ENCODE data around the gene ERICH2. TPM values are rescaled to one million over a fixed set of nuclear protein-coding genes. Genes with fewer than 3 reads are reported as not detected.

The ERICH2 gene
- total and polyA plus RNA-seq, 2 of the 13 experiments (the other 11 are each of a cell fraction or from before 2014, with no cell fraction given) = not detected

DNA sequence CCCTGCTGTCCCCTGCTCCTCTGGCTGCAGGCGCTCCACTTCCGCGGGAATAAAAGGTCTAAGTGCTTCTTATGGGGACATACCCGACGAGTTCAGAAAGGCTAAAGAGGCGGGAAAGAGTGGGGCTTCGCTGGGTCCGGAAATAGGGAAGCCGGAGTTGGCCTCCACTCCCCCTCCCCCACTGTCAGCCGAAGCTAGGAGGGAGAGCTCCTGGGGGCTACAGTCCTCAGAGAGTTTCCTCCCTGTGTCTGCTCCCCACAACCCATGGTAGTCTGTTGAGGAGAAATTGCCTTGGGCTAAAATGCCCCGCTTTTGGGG, 53.7 kb downstream of the ERICH2 start:
- no peaks in the 10 kb centered on the region for H3K4me1 ChIP-seq (ENCODE audit: insufficient read depth, low read length)
- no peak overlapping the region for H3K4me3 ChIP-seq (replicated peaks in 1 of 3; ENCODE audit: insufficient read depth in 1 of 3, low read depth in 2 of 3, low read length in 3 of 3)
- peaks cover 4 to 42% of the 10 kb centered on the region in 2 experiments; a peak in 3 of 5 replicates for H3K27me3 ChIP-seq (ENCODE audit: control insufficient read depth in 1 of 2, insufficient read depth in 2 of 2, low read length in 2 of 2)
- H2AFZ ChIP-seq (ENCODE audit: low read length) = no peak overlapping the region
- H3K27ac ChIP-seq (ENCODE audit: extremely low read length, insufficient read depth, low read length) = no peak overlapping the region
- H3K36me3 ChIP-seq (replicated peaks in 1 of 2; ENCODE audit: control insufficient read depth in 1 of 2, insufficient read depth in 2 of 2, low read length in 2 of 2) = no peaks in the 10 kb centered on the region
- intact Hi-C loops (cut with micrococcal nuclease; ENCODE audit: unreplicated experiment) = no loop called here
- H3K79me2 ChIP-seq (ENCODE audit: insufficient read depth, low read length) = no peaks in the 10 kb centered on the region
- in situ Hi-C loops (cut with HindIII; ENCODE audit: extremely low pct_ligation_motif_present, low pct_unique_long_range_greater_than_20kb) = no loop called here
- H4K20me1 ChIP-seq (ENCODE audit: insufficient read depth, low read length) = no peaks in the 10 kb centered on the region; the same call in 1 of the 2 replicates
- no peak overlapping the region for H3K4me2 ChIP-seq (ENCODE audit: low read depth, low read length)
- no peak for FAIRE-seq
- CTCF ChIA-PET (ENCODE audit: low intra/inter-chr PET ratio, low total read pairs) = no interaction called here
- H3K9me3 ChIP-seq (ENCODE audit: low read length) = no peaks in the 10 kb centered on the region
- POLR2A ChIA-PET = no interaction called here
- H3K9ac ChIP-seq (ENCODE audit: insufficient read depth, low read depth, low read length) = no peak overlapping the region
- TF ChIP-seq, protein P1, sequence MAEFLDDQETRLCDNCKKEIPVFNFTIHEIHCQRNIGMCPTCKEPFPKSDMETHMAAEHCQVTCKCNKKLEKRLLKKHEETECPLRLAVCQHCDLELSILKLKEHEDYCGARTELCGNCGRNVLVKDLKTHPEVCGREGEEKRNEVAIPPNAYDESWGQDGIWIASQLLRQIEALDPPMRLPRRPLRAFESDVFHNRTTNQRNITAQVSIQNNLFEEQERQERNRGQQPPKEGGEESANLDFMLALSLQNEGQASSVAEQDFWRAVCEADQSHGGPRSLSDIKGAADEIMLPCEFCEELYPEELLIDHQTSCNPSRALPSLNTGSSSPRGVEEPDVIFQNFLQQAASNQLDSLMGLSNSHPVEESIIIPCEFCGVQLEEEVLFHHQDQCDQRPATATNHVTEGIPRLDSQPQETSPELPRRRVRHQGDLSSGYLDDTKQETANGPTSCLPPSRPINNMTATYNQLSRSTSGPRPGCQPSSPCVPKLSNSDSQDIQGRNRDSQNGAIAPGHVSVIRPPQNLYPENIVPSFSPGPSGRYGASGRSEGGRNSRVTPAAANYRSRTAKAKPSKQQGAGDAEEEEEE (CRISPR knock-in tag; IDR thresholded peaks at IDR 0.05; ENCODE audit: borderline replicate concordance) = no peak
- no peak for TF ChIP-seq ZNF234 (CRISPR knock-in tag; conservative IDR thresholded peaks at IDR 0.05)
- TF ChIP-seq, protein P2, sequence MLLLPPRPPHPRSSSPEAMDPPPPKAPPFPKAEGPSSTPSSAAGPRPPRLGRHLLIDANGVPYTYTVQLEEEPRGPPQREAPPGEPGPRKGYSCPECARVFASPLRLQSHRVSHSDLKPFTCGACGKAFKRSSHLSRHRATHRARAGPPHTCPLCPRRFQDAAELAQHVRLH (CRISPR knock-in tag; IDR thresholded peaks at IDR 0.05; ENCODE audit: borderline replicate concordance, low read depth) = no peak
- TF ChIP-seq ELF3 (CRISPR knock-in tag; IDR thresholded peaks at IDR 0.05) = no peak
- no peak for TF ChIP-seq KLF16 (CRISPR knock-in tag; IDR thresholded peaks at IDR 0.05)
- no peak for TF ChIP-seq SOX6 (IDR thresholded peaks at IDR 0.05)
- no peak for TF ChIP-seq SOX6 (CRISPR knock-in tag; IDR thresholded peaks at IDR 0.05)
- TF ChIP-seq ZBTB3 (CRISPR knock-in tag; IDR thresholded peaks at IDR 0.05; ENCODE audit: borderline replicate concordance, low read depth) = no peak
- no peak for TF ChIP-seq ZNF772 (CRISPR knock-in tag; IDR thresholded peaks at IDR 0.05)
- no peak for TF ChIP-seq SATB2 (CRISPR knock-in tag; IDR thresholded peaks at IDR 0.05)
- TF ChIP-seq, protein P3, sequence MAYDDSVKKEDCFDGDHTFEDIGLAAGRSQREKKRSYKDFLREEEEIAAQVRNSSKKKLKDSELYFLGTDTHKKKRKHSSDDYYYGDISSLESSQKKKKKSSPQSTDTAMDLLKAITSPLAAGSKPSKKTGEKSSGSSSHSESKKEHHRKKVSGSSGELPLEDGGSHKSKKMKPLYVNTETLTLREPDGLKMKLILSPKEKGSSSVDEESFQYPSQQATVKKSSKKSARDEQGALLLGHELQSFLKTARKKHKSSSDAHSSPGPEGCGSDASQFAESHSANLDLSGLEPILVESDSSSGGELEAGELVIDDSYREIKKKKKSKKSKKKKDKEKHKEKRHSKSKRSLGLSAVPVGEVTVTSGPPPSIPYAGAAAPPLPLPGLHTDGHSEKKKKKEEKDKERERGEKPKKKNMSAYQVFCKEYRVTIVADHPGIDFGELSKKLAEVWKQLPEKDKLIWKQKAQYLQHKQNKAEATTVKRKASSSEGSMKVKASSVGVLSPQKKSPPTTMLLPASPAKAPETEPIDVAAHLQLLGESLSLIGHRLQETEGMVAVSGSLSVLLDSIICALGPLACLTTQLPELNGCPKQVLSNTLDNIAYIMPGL (CRISPR knock-in tag; IDR thresholded peaks at IDR 0.05; ENCODE audit: borderline replicate concordance in 1 of 2, low read depth in 1 of 2) = no peak
- TF ChIP-seq, protein P4, sequence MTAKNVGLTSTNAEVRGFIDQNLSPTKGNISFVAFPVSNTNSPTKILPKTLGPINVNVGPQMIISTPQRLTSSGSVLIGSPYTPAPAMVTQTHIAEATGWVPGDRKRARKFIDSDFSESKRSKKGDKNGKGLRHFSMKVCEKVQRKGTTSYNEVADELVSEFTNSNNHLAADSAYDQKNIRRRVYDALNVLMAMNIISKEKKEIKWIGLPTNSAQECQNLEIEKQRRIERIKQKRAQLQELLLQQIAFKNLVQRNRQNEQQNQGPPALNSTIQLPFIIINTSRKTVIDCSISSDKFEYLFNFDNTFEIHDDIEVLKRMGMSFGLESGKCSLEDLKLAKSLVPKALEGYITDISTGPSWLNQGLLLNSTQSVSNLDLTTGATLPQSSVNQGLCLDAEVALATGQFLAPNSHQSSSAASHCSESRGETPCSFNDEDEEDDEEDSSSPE (CRISPR knock-in tag; IDR thresholded peaks at IDR 0.05) = no peak
- TF ChIP-seq CAMTA2 (CRISPR knock-in tag; IDR thresholded peaks at IDR 0.05; ENCODE audit: borderline replicate concordance) = no peak
- TF ChIP-seq ZNF17 (CRISPR knock-in tag; IDR thresholded peaks at IDR 0.05) = no peak
- TF ChIP-seq ZNF432 (CRISPR knock-in tag; IDR thresholded peaks at IDR 0.05; ENCODE audit: borderline replicate concordance) = no peak
- no peak for TF ChIP-seq ZNF263 (CRISPR knock-in tag; IDR thresholded peaks at IDR 0.05)
- TF ChIP-seq PHF8 (CRISPR knock-in tag; IDR thresholded peaks at IDR 0.05) = no peak
- no peak for DNase-seq (ENCODE audit: low spot score)
- ATAC-seq = no peak
- BruUV-seq (replicated peaks) = no TSS peak
- 50% methylated on average over 11 of the region's 11 CpGs for WGBS (ENCODE audit: low lambda C conversion rate)
